DND-41 (cell line): ENCODE results near the gene JAKMIP1.

Experiments
- EZH2 ChIP-seq: IDR thresholded peaks from 3 replicates; pipeline ENCODE4 v1.6.1; 2012; ENCODE audit warnings: borderline replicate concordance, low read depth, mild to moderate bottlenecking, moderate library complexity, low read length, inconsistent platforms; ENCODE audit not compliant: severe bottlenecking
- TF ChIP-seq, protein P1 (sequence below): IDR thresholded peaks from 2 replicates; pipeline ENCODE4 v1.5.1; 2012; ENCODE audit warnings: borderline replicate concordance, low read length, moderate library complexity, mild to moderate bottlenecking; ENCODE audit not compliant: poor library complexity, severe bottlenecking; ENCODE audit errors: extremely low read depth

DNA sequence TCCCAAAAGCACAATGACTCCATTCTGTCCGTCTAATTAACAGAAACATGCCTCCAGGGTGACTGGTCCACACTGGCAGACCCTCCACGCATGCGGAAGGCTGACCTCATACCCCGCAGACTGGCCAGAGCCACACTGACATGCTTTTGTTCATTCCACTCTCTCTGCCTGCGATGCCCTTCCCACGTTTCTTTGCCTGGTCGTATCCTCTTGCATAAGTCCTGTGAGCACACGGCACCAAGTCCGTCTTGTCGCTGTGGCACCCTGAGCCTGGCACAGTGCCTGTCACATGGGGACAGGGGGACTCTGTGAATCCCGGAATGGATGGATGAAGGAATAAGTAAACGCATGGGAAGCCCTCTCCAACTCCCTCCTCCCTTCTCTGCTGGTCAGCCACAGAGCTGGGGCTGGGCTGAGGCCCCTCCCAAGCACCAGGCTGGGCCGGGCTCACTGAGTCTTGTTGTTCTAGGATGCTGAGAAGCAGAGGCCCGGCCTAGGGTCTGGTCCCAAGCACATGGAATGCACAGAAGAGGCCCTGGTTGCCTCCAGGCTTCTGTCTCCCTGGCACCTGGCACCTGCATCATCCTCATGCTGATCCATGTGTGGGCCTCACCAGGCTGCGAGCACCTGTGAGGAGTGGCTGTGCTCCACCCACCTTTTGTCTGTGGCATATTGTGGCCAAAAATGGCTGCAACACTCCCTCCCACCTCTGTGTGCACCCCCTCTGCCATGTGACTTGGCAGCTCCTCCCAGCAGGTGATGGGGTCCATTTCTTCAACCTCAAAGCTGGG, 143.2 kb downstream of the JAKMIP1 start:
- TF ChIP-seq, protein P1, sequence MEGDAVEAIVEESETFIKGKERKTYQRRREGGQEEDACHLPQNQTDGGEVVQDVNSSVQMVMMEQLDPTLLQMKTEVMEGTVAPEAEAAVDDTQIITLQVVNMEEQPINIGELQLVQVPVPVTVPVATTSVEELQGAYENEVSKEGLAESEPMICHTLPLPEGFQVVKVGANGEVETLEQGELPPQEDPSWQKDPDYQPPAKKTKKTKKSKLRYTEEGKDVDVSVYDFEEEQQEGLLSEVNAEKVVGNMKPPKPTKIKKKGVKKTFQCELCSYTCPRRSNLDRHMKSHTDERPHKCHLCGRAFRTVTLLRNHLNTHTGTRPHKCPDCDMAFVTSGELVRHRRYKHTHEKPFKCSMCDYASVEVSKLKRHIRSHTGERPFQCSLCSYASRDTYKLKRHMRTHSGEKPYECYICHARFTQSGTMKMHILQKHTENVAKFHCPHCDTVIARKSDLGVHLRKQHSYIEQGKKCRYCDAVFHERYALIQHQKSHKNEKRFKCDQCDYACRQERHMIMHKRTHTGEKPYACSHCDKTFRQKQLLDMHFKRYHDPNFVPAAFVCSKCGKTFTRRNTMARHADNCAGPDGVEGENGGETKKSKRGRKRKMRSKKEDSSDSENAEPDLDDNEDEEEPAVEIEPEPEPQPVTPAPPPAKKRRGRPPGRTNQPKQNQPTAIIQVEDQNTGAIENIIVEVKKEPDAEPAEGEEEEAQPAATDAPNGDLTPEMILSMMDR = no peak
- no peak for TF ChIP-seq EZH2
